SK-N-SH (cell line): Measurements from ENCODE around the gene PCDHB1.

Experiments used
- CHD2 ChIP-seq: fragments of 150-350 bp; IDR thresholded peaks from 2 replicates; pipeline ENCODE4 v1.6.1; 2018; ENCODE audit warnings: low read length; ENCODE audit not compliant: partially characterized antibody
- CTCF ChIP-seq: fragments of 200-600 bp; sonication (generic); IDR thresholded peaks from 2 replicates; pipeline ENCODE4 v1.6.1; 2017; ENCODE audit warnings: antibody characterized with exemption, mild to moderate bottlenecking, moderate library complexity
- EZH2phosphoT487 ChIP-seq: fragments of 200-600 bp; sonication (generic); IDR thresholded peaks from 2 replicates; pipeline ENCODE4 v1.6.1; 2017; ENCODE audit warnings: low read depth, mixed run types, mild to moderate bottlenecking, antibody characterized with exemption, moderate library complexity, borderline replicate concordance
- TAF1 ChIP-seq: IDR thresholded peaks from 2 replicates; pipeline ENCODE4 v1.6.1; 2012; ENCODE audit warnings: low read depth, mild to moderate bottlenecking, low read length, moderate library complexity, borderline replicate concordance
- TEAD4 ChIP-seq: IDR thresholded peaks from 2 replicates; pipeline ENCODE4 v1.4.0; 2012; ENCODE audit warnings: mild to moderate bottlenecking, borderline replicate concordance; ENCODE audit not compliant: insufficient read depth
- TF ChIP-seq, protein P1 (sequence below): IDR thresholded peaks from 2 replicates; pipeline ENCODE4; 2012

- no peak for TF ChIP-seq TAF1
- TF ChIP-seq CTCF = peak; percentile 52
- TF ChIP-seq TEAD4 = no peak
- TF ChIP-seq CHD2 = no peak
- TF ChIP-seq, protein P1, sequence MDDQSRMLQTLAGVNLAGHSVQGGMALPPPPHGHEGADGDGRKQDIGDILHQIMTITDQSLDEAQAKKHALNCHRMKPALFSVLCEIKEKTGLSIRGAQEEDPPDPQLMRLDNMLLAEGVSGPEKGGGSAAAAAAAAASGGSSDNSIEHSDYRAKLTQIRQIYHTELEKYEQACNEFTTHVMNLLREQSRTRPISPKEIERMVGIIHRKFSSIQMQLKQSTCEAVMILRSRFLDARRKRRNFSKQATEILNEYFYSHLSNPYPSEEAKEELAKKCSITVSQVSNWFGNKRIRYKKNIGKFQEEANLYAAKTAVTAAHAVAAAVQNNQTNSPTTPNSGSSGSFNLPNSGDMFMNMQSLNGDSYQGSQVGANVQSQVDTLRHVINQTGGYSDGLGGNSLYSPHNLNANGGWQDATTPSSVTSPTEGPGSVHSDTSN = no peak
- TF ChIP-seq EZH2phosphoT487 = no peak
Measured at GRCh38 chr5:141094481-141095262, 43.5 kb downstream of the PCDHB1 start, which contains the start of gene PCDHB2.
